ENCODE measurements around the gene HMSD.

The HMSD gene

DNA sequence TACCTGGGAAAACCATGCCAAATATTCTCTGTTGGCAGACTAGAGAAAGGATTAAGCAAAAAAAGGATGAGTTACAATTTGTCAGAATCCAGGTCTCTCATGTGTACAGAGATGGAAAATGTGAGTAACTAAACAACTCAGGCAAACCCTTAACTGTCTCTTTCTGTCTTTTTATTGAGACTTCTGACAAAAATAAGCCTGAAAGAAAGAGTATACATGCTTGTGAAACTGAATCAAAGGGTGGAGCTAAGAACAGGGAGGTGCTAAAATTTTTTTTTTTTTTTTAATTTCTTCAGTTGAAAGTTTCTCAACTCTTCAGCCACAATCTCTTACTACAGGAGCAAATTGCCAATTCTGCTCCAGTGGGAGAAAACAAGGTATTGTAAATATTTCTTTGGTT is 41.4 kb upstream of the HMSD start, which contains the start of gene SERPINB10:
TSS of gene SERPINB10 (plus strand) at position 295 of the 400 bp plus-strand sequence. CDS start 7,553 bp downstream, outside the sequence.
- TF ChIP-seq POLR2AphosphoS5 (IDR thresholded peaks at IDR 0.05; ENCODE audit: low read depth, low read length) (no peak), FOXP2 (optimal IDR thresholded peaks at IDR 0.05; ENCODE audit: borderline replicate concordance, extremely low read depth, extremely low read length, insufficient read depth) (no peak), TAF1 (IDR thresholded peaks at IDR 0.05; ENCODE audit: borderline replicate concordance, insufficient read depth, low read length) (no peak), SIN3A (IDR thresholded peaks at IDR 0.05; ENCODE audit: borderline replicate concordance, insufficient read depth, low read length) (no peak)
- TF ChIP-seq, protein P1, sequence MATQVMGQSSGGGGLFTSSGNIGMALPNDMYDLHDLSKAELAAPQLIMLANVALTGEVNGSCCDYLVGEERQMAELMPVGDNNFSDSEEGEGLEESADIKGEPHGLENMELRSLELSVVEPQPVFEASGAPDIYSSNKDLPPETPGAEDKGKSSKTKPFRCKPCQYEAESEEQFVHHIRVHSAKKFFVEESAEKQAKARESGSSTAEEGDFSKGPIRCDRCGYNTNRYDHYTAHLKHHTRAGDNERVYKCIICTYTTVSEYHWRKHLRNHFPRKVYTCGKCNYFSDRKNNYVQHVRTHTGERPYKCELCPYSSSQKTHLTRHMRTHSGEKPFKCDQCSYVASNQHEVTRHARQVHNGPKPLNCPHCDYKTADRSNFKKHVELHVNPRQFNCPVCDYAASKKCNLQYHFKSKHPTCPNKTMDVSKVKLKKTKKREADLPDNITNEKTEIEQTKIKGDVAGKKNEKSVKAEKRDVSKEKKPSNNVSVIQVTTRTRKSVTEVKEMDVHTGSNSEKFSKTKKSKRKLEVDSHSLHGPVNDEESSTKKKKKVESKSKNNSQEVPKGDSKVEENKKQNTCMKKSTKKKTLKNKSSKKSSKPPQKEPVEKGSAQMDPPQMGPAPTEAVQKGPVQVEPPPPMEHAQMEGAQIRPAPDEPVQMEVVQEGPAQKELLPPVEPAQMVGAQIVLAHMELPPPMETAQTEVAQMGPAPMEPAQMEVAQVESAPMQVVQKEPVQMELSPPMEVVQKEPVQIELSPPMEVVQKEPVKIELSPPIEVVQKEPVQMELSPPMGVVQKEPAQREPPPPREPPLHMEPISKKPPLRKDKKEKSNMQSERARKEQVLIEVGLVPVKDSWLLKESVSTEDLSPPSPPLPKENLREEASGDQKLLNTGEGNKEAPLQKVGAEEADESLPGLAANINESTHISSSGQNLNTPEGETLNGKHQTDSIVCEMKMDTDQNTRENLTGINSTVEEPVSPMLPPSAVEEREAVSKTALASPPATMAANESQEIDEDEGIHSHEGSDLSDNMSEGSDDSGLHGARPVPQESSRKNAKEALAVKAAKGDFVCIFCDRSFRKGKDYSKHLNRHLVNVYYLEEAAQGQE (IDR thresholded peaks at IDR 0.05; ENCODE audit: insufficient read depth in 1 of 2, low read depth in 2 of 2, low read length in 2 of 2) = no peak

DNA sequence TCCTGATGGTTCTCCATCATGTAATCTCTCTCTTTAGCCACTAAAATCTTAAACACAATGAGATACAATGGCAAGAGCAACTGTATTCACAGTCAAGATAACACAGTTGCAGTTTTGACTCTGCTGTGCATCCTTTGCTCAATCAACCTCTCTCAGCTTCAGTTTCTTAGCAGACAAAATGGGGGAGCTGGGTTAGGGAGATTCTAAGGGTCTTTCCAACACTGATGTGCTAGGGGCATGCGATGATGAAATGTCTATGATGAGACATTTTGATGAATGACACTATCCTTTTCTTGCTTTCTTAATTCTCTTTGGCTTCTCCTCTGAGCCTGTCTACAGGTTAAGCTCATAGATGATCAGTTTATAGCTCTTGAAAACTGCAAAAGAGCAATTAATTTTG is 40.2 kb upstream of the HMSD start:
- TF ChIP-seq, protein P1 (IDR thresholded peaks at IDR 0.05; ENCODE audit: insufficient read depth in 1 of 2, low read depth in 2 of 2, low read length in 2 of 2) = no peak
- TF ChIP-seq POLR2AphosphoS5 (IDR thresholded peaks at IDR 0.05; ENCODE audit: low read depth, low read length) = no peak
- TF ChIP-seq FOXP2 (optimal IDR thresholded peaks at IDR 0.05; ENCODE audit: borderline replicate concordance, extremely low read depth, extremely low read length, insufficient read depth) = no peak
- TF ChIP-seq SIN3A (IDR thresholded peaks at IDR 0.05; ENCODE audit: borderline replicate concordance, insufficient read depth, low read length) = no peak

DNA sequence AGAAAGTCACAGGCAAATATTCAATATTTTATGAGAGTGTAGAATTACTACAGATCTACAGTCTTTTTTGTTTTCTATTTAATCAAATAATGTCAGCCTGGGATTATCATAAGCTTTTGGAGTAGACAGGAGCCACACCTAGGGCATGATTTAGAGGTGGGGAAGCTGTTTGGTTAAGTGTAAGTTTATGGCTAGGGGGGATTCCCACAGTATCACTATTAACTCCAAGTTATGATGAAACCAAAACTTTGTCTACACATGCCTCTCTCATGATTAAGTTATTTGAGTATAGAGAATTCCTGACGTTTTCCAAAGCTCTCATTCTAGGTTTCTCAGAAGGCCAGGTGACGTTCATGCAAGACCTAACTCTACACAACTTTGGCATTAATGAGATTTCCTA is 39.2 kb upstream of the HMSD start:
- TF ChIP-seq, protein P1 (IDR thresholded peaks at IDR 0.05; ENCODE audit: insufficient read depth in 1 of 2, low read depth in 2 of 2, low read length in 2 of 2) = no peak
- no peak for TF ChIP-seq FOXP2 (optimal IDR thresholded peaks at IDR 0.05; ENCODE audit: borderline replicate concordance, extremely low read depth, extremely low read length, insufficient read depth)
- no peak for TF ChIP-seq POLR2AphosphoS5 (IDR thresholded peaks at IDR 0.05; ENCODE audit: low read depth, low read length)
- TF ChIP-seq SIN3A (IDR thresholded peaks at IDR 0.05; ENCODE audit: borderline replicate concordance, insufficient read depth, low read length) = no peak
- TF ChIP-seq TAF1 (IDR thresholded peaks at IDR 0.05; ENCODE audit: borderline replicate concordance, insufficient read depth, low read length) = no peak

DNA sequence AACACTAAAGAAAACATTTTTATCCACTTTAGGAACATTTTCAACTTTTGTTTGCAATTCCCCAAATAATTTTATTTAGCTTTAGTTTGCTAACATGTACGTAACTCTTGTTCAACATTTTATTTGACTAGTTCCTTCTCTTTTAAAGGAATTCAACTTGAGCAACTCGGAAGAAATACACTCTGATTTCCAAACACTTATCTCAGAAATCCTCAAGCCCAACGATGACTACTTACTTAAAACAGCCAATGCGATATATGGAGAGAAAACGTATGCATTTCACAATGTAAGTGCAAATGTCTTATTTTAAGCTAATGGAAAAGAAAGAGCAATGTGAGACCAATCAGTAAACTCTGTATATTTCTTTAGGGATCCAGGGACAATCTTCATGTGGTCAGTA is 31.3 kb upstream of the HMSD start:
- no peak for TF ChIP-seq TAF1 (IDR thresholded peaks at IDR 0.05; ENCODE audit: borderline replicate concordance, insufficient read depth, low read length)
- TF ChIP-seq POLR2AphosphoS5 (IDR thresholded peaks at IDR 0.05; ENCODE audit: low read depth, low read length) = no peak
- no peak for TF ChIP-seq SIN3A (IDR thresholded peaks at IDR 0.05; ENCODE audit: borderline replicate concordance, insufficient read depth, low read length)
- no peak for TF ChIP-seq FOXP2 (optimal IDR thresholded peaks at IDR 0.05; ENCODE audit: borderline replicate concordance, extremely low read depth, extremely low read length, insufficient read depth)
- TF ChIP-seq, protein P1 (IDR thresholded peaks at IDR 0.05; ENCODE audit: insufficient read depth in 1 of 2, low read depth in 2 of 2, low read length in 2 of 2) = no peak

DNA sequence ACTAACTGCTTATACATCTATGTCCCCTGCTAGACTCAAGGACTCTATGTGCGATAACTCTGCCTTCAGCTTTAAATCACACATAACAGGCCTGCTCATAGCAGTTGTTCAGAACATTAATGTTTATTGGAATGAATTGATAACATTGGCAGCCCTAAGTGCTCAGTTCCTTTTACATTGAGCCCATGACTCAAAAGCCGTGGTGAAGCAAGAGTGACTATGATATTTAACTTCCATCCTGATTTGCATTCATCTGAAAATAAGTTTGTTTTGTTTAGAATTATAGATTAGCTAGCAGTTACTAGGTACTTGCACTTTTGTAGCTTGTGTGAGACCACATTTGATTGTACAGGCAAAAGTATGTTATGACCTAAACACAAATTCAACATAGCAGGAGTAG is 27.1 kb upstream of the HMSD start:
- TF ChIP-seq FOXP2 (optimal IDR thresholded peaks at IDR 0.05; ENCODE audit: borderline replicate concordance, extremely low read depth, extremely low read length, insufficient read depth) = no peak
- TF ChIP-seq POLR2AphosphoS5 (IDR thresholded peaks at IDR 0.05; ENCODE audit: low read depth, low read length) = no peak
- TF ChIP-seq, protein P1 (IDR thresholded peaks at IDR 0.05; ENCODE audit: insufficient read depth in 1 of 2, low read depth in 2 of 2, low read length in 2 of 2) = no peak
- no peak for TF ChIP-seq SIN3A (IDR thresholded peaks at IDR 0.05; ENCODE audit: borderline replicate concordance, insufficient read depth, low read length)
- no peak for TF ChIP-seq TAF1 (IDR thresholded peaks at IDR 0.05; ENCODE audit: borderline replicate concordance, insufficient read depth, low read length)

Data from PFSK-1 (cell line).